GM23338 (cell line): ENCODE measurements around the gene CCDC57.

Experiments
- CREB1 ChIP-seq: fragments of 250-450 bp; sonication (Bioruptor Pico); IDR thresholded peaks from 2 replicates; pipeline ENCODE4 v1.5.0; 2020; ENCODE audit warnings: low read depth, mild to moderate bottlenecking, moderate library complexity
- CTCF ChIP-seq, 2 experiments: fragments of 200-600 bp in 1 of 2; sonication (generic) in 1 of 2; conservative IDR thresholded peaks; 2 replicates each; pipeline versions ENCODE4 v1.5.1 to v1.6.1; 2016 to 2017; ENCODE audit warnings: antibody characterized with exemption in 2 of 2, low read depth in 2 of 2, mild to moderate bottlenecking in 2 of 2, moderate library complexity in 1 of 2
- EZH2 ChIP-seq: fragments of 200-600 bp; sonication (generic); IDR thresholded peaks from one replicate; pipeline ENCODE4 v1.8.0; 2017; ENCODE audit warnings: antibody characterized with exemption, mild to moderate bottlenecking, low read depth; ENCODE audit not compliant: unreplicated experiment
- EZH2phosphoT487 ChIP-seq: fragments of 200-600 bp; sonication (generic); IDR thresholded peaks from one replicate; pipeline ENCODE4 v1.8.1; 2018; ENCODE audit warnings: antibody characterized with exemption; ENCODE audit not compliant: unreplicated experiment
- JUNB ChIP-seq: IDR thresholded peaks from one replicate; pipeline ENCODE4 v1.6.1; 2016; ENCODE audit warnings: antibody characterized with exemption; ENCODE audit not compliant: unreplicated experiment
- POLR2AphosphoS5 ChIP-seq: IDR thresholded peaks from 2 replicates; pipeline ENCODE4 v1.6.1; 2016; ENCODE audit warnings: antibody characterized with exemption, low read depth
- REST ChIP-seq: IDR thresholded peaks from one replicate; pipeline ENCODE4 v1.6.1; 2018; ENCODE audit warnings: antibody characterized with exemption; ENCODE audit not compliant: unreplicated experiment
- ZNF114 ChIP-seq: fragments of 250-450 bp; sonication (Bioruptor Pico); IDR thresholded peaks from 2 replicates; pipeline ENCODE4 v1.5.0; 2020; ENCODE audit warnings: mild to moderate bottlenecking, moderate library complexity
- ZNF331 ChIP-seq: fragments of 250-450 bp; sonication (Bioruptor Pico); IDR thresholded peaks from 2 replicates; pipeline ENCODE4 v1.5.0; 2020; ENCODE audit warnings: low read depth, mild to moderate bottlenecking, moderate library complexity

- TF ChIP-seq CTCF (conservative IDR thresholded peaks at IDR 0.05; ENCODE audit: low read depth in 2 of 2) = no peak
- no peak for TF ChIP-seq ZNF114 (CRISPR knock-in tag)
- TF ChIP-seq EZH2 = no peak
- no peak for TF ChIP-seq POLR2AphosphoS5
- no peak for TF ChIP-seq ZNF331 (CRISPR knock-in tag)
- no peak for TF ChIP-seq CREB1 (CRISPR knock-in tag)
- TF ChIP-seq EZH2phosphoT487 = no peak
- no peak for TF ChIP-seq JUNB
- no peak for TF ChIP-seq REST
These were observed 96.4 kb downstream of the CCDC57 start for GRCh38 chr17:82116246-82116645.
